ENCODE measurements around the gene TASL.
"Not testable (repeated sequence)": the region's sequence is repeated elsewhere in the genome, so short reads cannot be mapped to it uniquely, and the experiment has no call there.

Gene TASL

GRCh38 chrX:30577362-30577991 is at the start of gene TASL:
Gene TASL, minus strand, starts transcription at chrX:30577766. Its CDS starts 17,411 bp downstream, at chrX:30560355.
- DNase-seq: peak; percentile 3

GRCh38 chrX:30626402-30626801 is 48.8 kb upstream of the TASL start:
- no peak for DNase-seq

DNA sequence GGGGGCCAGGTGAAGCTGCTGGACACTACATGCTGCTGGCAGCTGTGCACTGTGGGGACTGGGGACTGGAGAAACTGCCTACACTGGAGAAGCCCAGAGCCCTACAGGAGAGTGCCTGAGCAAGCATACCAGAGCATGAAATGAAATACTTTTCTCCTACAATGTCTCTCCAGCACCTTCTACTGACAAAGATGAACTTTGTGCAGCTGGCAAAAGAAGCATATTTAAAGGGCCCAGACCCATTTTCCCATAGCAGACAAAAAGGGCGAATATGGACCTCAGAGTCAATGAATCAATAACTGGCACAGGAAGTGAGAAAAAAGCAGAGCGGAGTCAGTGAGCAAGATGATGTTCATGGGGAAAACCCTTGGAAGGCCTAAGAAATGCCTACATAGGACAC is 44.8 kb upstream of the TASL start:
- no peak for DNase-seq

DNA sequence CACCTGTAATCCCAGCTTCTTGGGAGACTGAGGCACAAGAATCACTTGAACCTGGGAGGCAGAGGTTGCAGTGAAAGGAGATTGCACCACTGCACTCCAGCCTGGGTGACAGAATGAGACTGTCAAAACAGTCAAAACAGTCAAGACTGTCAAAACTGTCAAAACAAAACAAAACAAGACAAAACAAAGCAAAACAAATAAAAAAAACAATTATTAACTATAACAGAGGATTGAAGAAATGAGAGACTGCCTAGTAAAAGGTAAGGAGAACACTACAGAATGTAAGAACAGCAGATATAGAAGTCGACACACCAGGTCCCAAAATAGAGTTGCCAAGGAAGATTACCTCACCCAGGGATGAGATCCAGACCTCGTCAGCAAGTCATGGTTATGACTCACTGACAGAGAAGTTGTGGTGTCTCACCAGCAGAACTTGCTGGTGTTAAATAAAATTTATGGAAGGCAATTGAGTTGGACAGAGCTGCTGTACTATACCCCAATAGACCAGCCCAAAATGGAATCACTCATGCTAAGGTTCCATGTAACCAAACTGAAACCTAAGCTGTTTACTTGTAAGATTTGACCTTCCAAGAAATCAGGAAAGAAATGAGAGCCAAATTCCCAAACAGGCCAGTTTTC is 43.5 kb upstream of the TASL start:
- no peak for DNase-seq

GRCh38 chrX:30620125-30620524 is 42.6 kb upstream of the TASL start:
- no peak for DNase-seq

DNA sequence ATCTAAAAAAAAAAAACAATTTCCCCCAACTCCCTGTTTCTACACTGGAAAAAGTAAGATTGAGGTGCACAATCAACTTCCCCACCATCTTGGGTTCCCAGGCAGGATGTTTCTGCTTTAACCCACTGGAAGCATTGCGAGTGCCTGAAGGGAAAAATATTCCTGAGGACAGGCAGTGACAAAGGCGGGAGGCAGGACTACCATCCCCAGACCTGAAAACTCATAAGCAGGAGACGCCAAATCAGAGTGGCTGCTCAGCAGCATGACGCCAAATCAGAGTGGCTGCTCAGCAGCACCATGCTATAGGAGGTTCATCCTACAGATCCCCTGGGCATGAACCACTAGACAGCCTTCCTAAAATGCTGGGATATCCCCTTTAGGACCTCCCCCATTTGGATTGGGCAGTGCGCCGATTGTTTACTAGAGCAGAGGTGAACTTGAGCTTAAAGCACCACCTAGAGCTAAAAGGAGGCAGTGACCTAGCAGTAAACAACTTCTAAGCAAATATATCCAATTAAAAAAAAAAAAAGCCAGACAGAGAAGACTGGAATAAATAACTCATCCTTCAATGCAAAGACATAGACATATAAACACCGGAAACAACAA is 40.7 kb upstream of the TASL start:
- DNase-seq: no peak

DNA sequence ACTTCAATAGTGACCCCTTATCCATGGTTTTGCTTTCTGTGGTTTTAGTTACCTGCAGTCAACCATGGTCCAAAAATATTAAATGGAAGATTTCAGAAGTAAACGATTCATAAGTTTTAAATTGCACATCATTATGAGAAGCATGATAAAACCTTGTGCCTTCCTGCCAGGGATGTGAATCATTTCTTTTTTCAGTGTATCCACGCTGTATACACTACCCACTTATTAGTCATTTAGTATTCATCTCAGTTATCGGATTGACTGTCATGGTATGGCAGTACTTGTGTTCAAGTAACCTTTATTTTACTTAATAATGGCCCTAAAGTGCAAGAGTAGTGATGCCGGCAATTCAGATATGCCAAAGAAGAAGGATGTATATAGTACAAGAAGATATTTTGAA is 37.7 kb upstream of the TASL start:
- DNase-seq: no peak

GRCh38 chrX:30613721-30614120 is 36.2 kb upstream of the TASL start:
- DNase-seq: no peak

DNA sequence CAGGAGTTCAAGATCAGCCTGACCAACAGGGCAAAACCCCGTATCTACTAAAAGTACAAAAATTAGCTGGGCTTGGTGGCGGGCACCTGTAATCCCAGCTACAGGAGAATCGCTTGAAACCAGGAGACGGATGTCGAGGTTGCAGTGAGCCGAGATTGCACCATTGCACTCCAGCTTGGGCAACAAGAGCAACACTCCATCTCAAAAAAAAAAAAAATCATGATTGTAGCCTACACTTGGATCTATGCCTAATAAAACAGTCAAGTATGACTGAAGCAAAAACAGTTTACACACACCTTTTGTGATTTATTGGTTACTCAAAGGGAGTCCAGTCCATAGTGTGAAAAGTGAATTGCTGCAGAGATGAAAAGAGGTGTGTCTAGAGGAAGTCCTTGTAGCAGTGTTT is 34.7 kb upstream of the TASL start:
- DNase-seq: no peak

- no peak for DNase-seq
Observed at GRCh38 chrX:30610026-30610425, 32.5 kb upstream of the TASL start.

GRCh38 chrX:30607155-30607554 is 29.6 kb upstream of the TASL start:
- no peak for DNase-seq

DNA sequence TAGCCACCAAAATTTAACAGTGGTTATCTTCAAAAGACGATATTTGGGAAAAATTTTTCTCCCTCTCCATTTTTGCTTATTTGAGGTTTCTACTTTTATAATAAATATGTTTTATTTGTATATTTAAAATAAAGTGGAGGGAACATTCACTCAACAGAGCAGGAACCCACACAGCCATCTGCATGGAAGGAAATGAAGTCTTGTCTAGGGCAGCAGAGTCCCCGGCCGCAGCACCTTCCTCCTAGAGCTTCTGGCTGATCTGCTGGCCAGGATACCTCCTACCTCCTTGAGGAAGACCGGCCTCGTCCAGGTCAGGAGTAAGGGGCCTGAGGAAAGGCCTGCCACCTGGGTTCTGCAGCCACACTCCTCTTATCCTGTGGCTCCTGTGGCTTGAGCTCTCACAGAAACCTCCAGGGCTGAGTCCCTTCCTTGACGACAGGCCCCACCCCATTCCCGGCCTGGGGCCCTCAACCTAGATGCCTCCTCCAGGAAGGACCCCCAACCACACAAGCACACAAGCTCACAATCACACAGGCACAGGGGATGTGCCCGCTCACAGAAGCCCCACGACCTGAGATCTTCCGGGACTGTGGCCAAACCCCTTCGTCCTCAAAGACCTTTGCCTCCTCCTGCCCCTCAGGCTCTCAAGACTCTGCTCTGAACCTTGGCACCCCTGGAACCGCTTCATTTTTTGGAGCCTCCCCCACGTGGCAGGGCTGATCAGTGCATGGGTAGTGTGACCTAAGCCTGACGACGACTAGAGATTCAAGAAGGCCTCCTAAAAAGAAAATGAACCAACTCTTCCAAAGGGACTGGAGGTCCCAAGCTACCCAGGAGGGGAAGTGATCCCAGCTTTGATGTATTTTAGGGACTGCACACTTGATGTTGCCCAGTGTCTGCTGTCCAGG is 23.0 kb upstream of the TASL start:
- not testable (repeated sequence) for DNase-seq

GRCh38 chrX:30597216-30598012 is 19.8 kb upstream of the TASL start:
- no peak for DNase-seq

DNA sequence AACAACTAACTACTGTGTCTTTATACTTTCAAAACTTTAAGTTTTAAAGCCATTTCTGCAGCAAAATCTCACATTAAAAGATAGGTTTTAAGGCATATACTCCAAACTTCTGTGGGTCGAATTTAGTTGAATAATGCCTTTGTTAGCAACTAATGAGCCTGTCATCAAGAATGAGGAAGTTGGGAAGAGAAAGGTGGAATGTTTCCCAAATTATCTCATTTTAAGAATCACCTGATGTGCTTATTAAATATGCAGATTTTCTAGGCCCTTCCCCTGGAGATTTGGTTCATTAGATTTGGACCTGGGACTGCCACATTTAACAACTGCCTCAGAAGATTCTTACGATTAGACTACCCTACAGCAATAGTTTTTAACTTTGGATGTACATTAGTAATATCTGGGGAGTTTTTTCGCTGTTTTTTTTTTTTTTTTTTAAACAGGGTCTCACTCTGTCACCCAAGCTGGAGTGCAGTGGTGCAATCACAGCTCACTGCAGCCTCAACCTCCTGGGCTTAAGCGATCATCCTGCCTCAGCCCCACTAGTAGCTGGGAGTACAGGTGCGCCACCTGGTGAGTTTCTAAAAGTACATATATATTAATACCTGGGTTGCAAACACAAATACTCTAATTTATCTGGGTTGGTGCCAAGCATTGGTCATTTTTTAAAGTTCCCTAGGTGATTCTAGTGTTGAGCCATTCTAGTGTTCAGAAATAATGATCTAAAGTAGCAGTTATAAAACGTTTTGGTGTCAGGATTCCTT is 16.1 kb upstream of the TASL start:
- DNase-seq: peak; percentile 11

DNA sequence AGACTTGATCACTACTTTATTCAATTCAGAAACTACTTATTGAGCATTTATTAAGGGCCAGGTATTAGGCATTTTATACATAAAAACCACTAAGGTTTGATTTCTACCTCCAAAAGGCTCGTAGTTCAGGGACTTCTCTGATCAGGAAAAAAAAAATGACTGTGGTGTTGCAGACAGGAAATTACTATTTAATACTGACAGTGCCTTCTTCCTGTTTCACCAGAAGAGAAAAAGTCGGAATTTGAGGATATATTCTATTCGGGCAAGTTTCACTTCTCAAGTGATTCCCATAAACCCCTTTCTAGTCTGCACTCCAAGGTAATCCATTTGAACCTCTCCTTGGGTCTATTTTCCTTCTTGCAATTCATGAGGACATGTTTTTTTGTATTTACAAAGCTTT is 15.3 kb upstream of the TASL start:
- no peak for DNase-seq

- no peak for DNase-seq
Observed at GRCh38 chrX:30590368-30590767, 12.8 kb upstream of the TASL start.

DNA sequence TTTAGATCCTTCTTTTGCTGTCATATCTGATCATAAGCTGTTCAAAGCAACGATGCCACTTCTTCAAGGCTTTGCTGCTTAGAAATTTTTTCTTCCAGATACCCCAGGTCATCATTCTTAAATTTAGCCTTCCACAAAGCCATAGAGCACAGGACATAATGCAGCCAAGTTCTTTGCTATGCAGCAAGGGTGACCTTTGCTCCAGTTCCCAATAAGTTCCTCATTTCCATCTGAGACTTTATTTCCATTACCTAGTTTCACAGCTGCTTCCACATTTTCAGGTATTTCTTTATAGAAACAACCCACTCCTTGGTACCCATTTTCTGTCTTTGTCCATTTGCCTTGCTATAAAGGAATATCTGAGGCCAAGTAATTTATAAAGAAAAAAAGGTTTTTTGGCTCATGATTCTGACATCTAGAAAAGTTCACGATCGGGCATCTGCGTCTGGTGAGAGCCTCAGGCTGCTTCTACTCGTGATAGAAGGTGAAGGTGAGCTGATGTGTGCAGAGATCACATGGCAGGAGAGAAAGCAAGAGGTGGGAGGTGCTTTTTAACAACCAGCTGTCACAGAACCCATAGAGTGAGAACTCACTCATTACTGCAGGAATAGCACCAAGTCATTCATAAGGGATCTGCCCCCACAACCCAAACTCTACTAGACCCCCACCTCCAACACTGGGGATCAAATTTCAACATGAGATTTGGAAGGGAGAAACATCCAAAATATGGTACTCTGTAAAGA is 11.8 kb upstream of the TASL start:
- no peak for DNase-seq

DNA sequence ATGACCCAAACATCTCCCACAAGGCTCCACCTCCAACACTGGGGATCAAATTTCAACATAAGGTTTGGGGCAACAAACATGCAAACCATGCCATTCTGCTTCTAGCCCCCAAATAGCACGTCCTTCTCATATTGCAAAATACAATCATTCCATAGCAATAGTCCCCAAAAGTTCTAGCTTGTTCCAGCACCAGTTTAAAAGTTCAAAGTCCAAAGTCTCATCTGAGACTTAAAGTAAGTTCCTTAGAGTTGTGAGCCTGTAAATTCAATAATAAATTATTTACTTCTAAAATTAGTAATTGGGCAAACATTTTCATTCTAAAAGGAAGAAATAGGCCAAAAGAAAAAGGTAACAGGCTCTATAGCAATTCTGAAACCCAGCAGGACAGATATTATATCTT is 8.9 kb upstream of the TASL start:
- no peak for DNase-seq

DNA sequence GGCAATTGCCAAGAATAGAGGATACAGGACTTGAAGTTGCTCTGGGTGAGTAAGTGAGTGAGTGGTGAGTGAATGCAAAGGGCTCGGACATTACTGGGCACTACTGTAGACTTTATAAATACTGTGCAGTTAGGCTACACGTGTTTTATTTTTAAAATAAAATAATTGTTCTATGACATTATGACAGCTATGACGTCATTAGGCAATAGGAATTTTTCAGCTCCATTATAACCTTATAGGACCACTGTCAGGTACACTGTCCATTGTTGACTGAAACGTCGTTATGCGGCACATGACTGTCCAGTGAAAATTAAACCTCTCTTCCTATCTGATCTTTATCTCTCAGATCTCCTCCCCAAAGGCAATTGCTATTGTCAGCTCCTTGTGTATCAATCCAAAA is 5.1 kb upstream of the TASL start:
- DNase-seq: no peak

DNA sequence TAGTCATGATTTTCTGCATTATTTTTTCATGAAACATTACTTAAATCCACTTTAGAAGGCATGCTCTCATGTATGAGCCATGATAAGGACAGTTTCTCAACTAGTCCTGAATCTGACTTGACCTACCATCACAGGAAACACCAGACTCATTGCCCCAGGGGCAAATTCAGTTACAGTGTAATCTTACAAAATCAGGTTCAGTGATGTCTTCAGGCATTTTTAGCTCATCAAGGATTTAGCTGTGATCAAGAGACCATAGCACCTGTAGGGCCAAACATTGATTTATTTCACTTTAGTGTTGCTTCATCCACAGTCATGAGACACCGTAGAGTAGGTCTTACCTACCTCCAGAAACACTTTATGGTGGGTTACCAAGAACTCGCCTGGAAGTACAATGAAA is 3.1 kb upstream of the TASL start:
- DNase-seq: no peak

- DNase-seq: no peak
Observed at GRCh38 chrX:30576881-30577280, 685 bp downstream of the TASL start.

Data from activated CD4-positive, alpha-beta T cell treated with anti-CD3 and anti-CD28 coated beads, Interleukin-2, amount 50 U/mL, for 1 hour (primary cell).